ENCODE measurements around the gene IRAK4. TPM values are rescaled to one million over a fixed set of nuclear protein-coding genes. Genes with fewer than 3 reads are reported as not detected.

IRAK4 gene
- total RNA-seq (10 to 100 TPM; 24.5 to 34.3 (median 26.5) TPM), polyA plus RNA-seq (10 to 100 TPM; 11.1 to 15.5 (median 11.4) TPM)

- Histone ChIP-seq H3K36me3 (peaks cover 0 to 12% (median 0%) of the 10 kb centered on the region in 4 donors), H3K27ac (peak within 1 kb of the TSS; percentile 81 to 90 (median 82)), H3K9me3 (no peaks in the 10 kb centered on the region), H3K27me3 (no peaks in the 10 kb centered on the region), H3K4me3 (peak within 1 kb of the TSS; percentile 51 to 77 (median 70)), H3K4me1 (peaks cover 0 to 30% (median 20%) of the 10 kb centered on the region in 4 donors)
- 0% methylated on average over 54 of the region's 54 CpGs for WGBS, 2 donors
- intact Hi-C loops (cut with DNase I): loop anchor here (1.0 to 5.0 kb wide), 3 partner anchors 47 to 1167 kb away; partner anchors contain the start of gene TWF1
- DNase-seq: peak; percentile 98
- TF ChIP-seq POLR2AphosphoS5 (IDR thresholded peaks at IDR 0.05): peak; percentile 55 to 83 (median 70)
- TF ChIP-seq CTCF (IDR thresholded peaks at IDR 0.05): peak in 3 of 4 experiments; percentile 14 to 48 (median 23)
- peak in 1 of 4 donors; percentile 16 for TF ChIP-seq EP300 (IDR thresholded peaks at IDR 0.05)
- peak; percentile 55 to 65 for TF ChIP-seq POLR2A (IDR thresholded peaks at IDR 0.05)
Observed at GRCh38 chr12:43758728-43759563, at the start of gene IRAK4, which contains the start of gene PUS7L. IRAK4 (plus strand) TSS chr12:43758951; CDS start chr12:43768112, 9,161 bp downstream. PUS7L (minus strand) TSS chr12:43758790; CDS start chr12:43755245, 3,545 bp downstream.

GRCh38 chr12:43711348-43711747 lies 47.4 kb upstream of the IRAK4 start:
- Histone ChIP-seq H3K27ac (no peak overlapping the region), H3K4me3 (no peak overlapping the region), H3K4me1 (no peaks in the 10 kb centered on the region), H3K9me3 (peaks cover 0 to 3% (median 0%) of the 10 kb centered on the region in 4 donors), H3K36me3 (no peaks in the 10 kb centered on the region), H3K27me3 (no peaks in the 10 kb centered on the region)
- 16 to 61% methylated on average over 2 of the region's 2 CpGs for WGBS, 2 donors
- TF ChIP-seq CTCF (IDR thresholded peaks at IDR 0.05) (no peak), POLR2AphosphoS5 (IDR thresholded peaks at IDR 0.05) (no peak), EP300 (IDR thresholded peaks at IDR 0.05) (no peak), POLR2A (IDR thresholded peaks at IDR 0.05) (no peak)
- intact Hi-C loops (cut with DNase I): no loop called here
- no peak for DNase-seq

GRCh38 chr12:43722621-43723020 lies 36.1 kb upstream of the IRAK4 start:
- no peaks in the 10 kb centered on the region for H3K4me1 ChIP-seq
- no peak for DNase-seq

GRCh38 chr12:43723134-43723533 lies 35.6 kb upstream of the IRAK4 start:
- no peaks in the 10 kb centered on the region for H3K9me3 ChIP-seq
- no peaks in the 10 kb centered on the region for H3K27me3 ChIP-seq
- H3K27ac ChIP-seq: no peak overlapping the region
- no peak overlapping the region for H3K4me3 ChIP-seq
- no peak for TF ChIP-seq POLR2A (IDR thresholded peaks at IDR 0.05)
- no peak for TF ChIP-seq CTCF (IDR thresholded peaks at IDR 0.05)
- no peak for TF ChIP-seq EP300 (IDR thresholded peaks at IDR 0.05)
- TF ChIP-seq POLR2AphosphoS5 (IDR thresholded peaks at IDR 0.05): no peak
- no peak for DNase-seq
- intact Hi-C loops (cut with DNase I): no loop called here
- no peaks in the 10 kb centered on the region for H3K36me3 ChIP-seq
- H3K4me1 ChIP-seq: no peaks in the 10 kb centered on the region

More at GRCh38 chr12:43722621-43723020, 36.1 kb upstream of the IRAK4 start:
- no peak overlapping the region for H3K27ac ChIP-seq
- H3K36me3 ChIP-seq: no peaks in the 10 kb centered on the region
- no peaks in the 10 kb centered on the region for H3K9me3 ChIP-seq
- intact Hi-C loops (cut with DNase I): no loop called here
- H3K4me3 ChIP-seq: no peak overlapping the region
- no peak for TF ChIP-seq POLR2AphosphoS5 (IDR thresholded peaks at IDR 0.05)
- TF ChIP-seq POLR2A (IDR thresholded peaks at IDR 0.05): no peak
- TF ChIP-seq CTCF (IDR thresholded peaks at IDR 0.05): no peak
- TF ChIP-seq EP300 (IDR thresholded peaks at IDR 0.05): no peak
- H3K27me3 ChIP-seq: no peaks in the 10 kb centered on the region
